WTC11 (cell line): ENCODE measurements around the gene DCAF17. TPM values are rescaled to one million over a fixed set of nuclear protein-coding genes. Genes with fewer than 3 reads are reported as not detected.
A peak's percentile ranks its signal among the peaks of the same experiment; 100 is the strongest.
"Not testable (repeated sequence)": the region's sequence is repeated elsewhere in the genome, so short reads cannot be mapped to it uniquely, and the experiment has no call there.

Source experiments
- ATAC-seq: fragments of 200-7000 bp; cut with Tn5 transposase; 2 replicates; pipeline ENCODE4 v1.10.0; 2021; ENCODE audit warnings: mild to moderate bottlenecking, moderate library complexity
- CTCF ChIA-PET: fragments of 300-600 bp; sonication (Branson Sonifier 250); formaldehyde crosslinking; loops from one replicate; lab custom pipeline; 2021; ENCODE audit warnings: antibody characterized with exemption; lab: Charles Lee
- POLR2A ChIA-PET: fragments of 350-600 bp; sonication (Branson Sonifier 250); formaldehyde crosslinking; loops from one replicate; lab custom pipeline; 2021; ENCODE audit warnings: antibody characterized with exemption; lab: Charles Lee
- DNase-seq: peaks from one replicate; pipeline ENCODE4 v3.0.0; 2021; ENCODE audit warnings: low spot score
- H3K27ac Mint-ChIP-seq: 2 replicates; pipeline ENCODE4 v1.8.0; 2021; ENCODE audit warnings: mixed read lengths
- H3K27me3 Mint-ChIP-seq: 2 replicates; pipeline ENCODE4 v1.8.0; 2021; ENCODE audit warnings: low read depth, mild to moderate bottlenecking, moderate library complexity, mixed read lengths
- H3K36me3 Mint-ChIP-seq: 2 replicates; pipeline ENCODE4 v1.8.0; 2021; ENCODE audit warnings: mixed read lengths
- H3K4me1 Mint-ChIP-seq: 2 replicates; pipeline ENCODE4 v1.8.0; 2022; ENCODE audit warnings: mixed read lengths
- H3K4me3 Mint-ChIP-seq: 2 replicates; pipeline ENCODE4 v1.8.0; 2021; ENCODE audit warnings: mild to moderate bottlenecking, moderate library complexity, mixed read lengths
- H3K9me3 Mint-ChIP-seq: 2 replicates; pipeline ENCODE4 v1.8.0; 2021; ENCODE audit warnings: mixed read lengths
- ATF1 ChIP-seq: sonication (generic); formaldehyde crosslinking; IDR thresholded peaks from 2 replicates; pipeline ENCODE4 v1.8.1; 2023; ENCODE audit warnings: mild to moderate bottlenecking, moderate library complexity, missing genetic modification reagents
- CREM ChIP-seq: sonication (generic); formaldehyde crosslinking; IDR thresholded peaks from 2 replicates; pipeline ENCODE4 v1.8.1; 2022; ENCODE audit warnings: mild to moderate bottlenecking, missing genetic modification reagents, moderate library complexity
- EMX1 ChIP-seq: fragments of 250-450 bp; sonication (Bioruptor Pico); IDR thresholded peaks from 2 replicates; pipeline ENCODE4 v1.8.0; 2021; ENCODE audit warnings: mild to moderate bottlenecking
- FOXJ3 ChIP-seq: sonication (generic); formaldehyde crosslinking; IDR thresholded peaks from 2 replicates; pipeline ENCODE4 v1.9.0; 2021; ENCODE audit warnings: missing genetic modification reagents, mild to moderate bottlenecking, borderline replicate concordance
- FOXP1 ChIP-seq: sonication (generic); formaldehyde crosslinking; IDR thresholded peaks from 2 replicates; pipeline ENCODE4 v1.8.0; 2022; ENCODE audit warnings: missing genetic modification reagents, mild to moderate bottlenecking, moderate library complexity, borderline replicate concordance
- GRHL2 ChIP-seq: fragments of 250-450 bp; sonication (Bioruptor Pico); IDR thresholded peaks from 2 replicates; pipeline ENCODE4 v1.8.0; 2022; ENCODE audit warnings: mild to moderate bottlenecking, moderate library complexity; ENCODE audit not compliant: insufficient replicate concordance, severe bottlenecking
- JUN ChIP-seq: sonication (generic); formaldehyde crosslinking; IDR thresholded peaks from 2 replicates; pipeline ENCODE4 v1.8.0; 2023; ENCODE audit warnings: mild to moderate bottlenecking, missing genetic modification reagents
- NFYB ChIP-seq: sonication (generic); formaldehyde crosslinking; conservative IDR thresholded peaks from 2 replicates; pipeline ENCODE4 v1.8.0; 2022; ENCODE audit warnings: low read depth, missing genetic modification reagents
- RORB ChIP-seq: fragments of 250-450 bp; sonication (Bioruptor Pico); IDR thresholded peaks from 2 replicates; pipeline ENCODE4 v1.9.0; 2021; ENCODE audit warnings: mild to moderate bottlenecking
- SMAD4 ChIP-seq: sonication (generic); formaldehyde crosslinking; IDR thresholded peaks from 2 replicates; pipeline ENCODE4 v1.8.0; 2022; ENCODE audit warnings: mild to moderate bottlenecking, missing genetic modification reagents
- ZNF121 ChIP-seq: sonication (generic); formaldehyde crosslinking; IDR thresholded peaks from 2 replicates; pipeline ENCODE4 v1.8.0; 2023; ENCODE audit warnings: missing genetic modification reagents
- ZNF232 ChIP-seq: sonication (generic); formaldehyde crosslinking; IDR thresholded peaks from 2 replicates; pipeline ENCODE4 v1.8.0; 2022; ENCODE audit warnings: mild to moderate bottlenecking, missing genetic modification reagents
- ZNF416 ChIP-seq: fragments of 250-450 bp; sonication (Bioruptor Pico); IDR thresholded peaks from 2 replicates; pipeline ENCODE4 v1.9.0; 2021; ENCODE audit warnings: mild to moderate bottlenecking, inconsistent platforms
- ZNF671 ChIP-seq: fragments of 250-450 bp; sonication (Bioruptor Pico); IDR thresholded peaks from 2 replicates; pipeline ENCODE4 v1.8.0; 2021; ENCODE audit warnings: mild to moderate bottlenecking
- total RNA-seq: library from RNA; stranded (reverse); gene quantifications from 3 replicates; pipeline ENCODE4 v1.2.3, GENCODE V29; 2021
- TF ChIP-seq, protein P1 (sequence below): sonication (generic); formaldehyde crosslinking; IDR thresholded peaks from 2 replicates; pipeline ENCODE4 v1.8.0; 2022; ENCODE audit warnings: mild to moderate bottlenecking, missing genetic modification reagents
- TF ChIP-seq, protein P2 (sequence below): sonication (generic); formaldehyde crosslinking; IDR thresholded peaks from 2 replicates; pipeline ENCODE4 v1.8.1; 2022; ENCODE audit warnings: low read depth, mild to moderate bottlenecking, moderate library complexity, missing genetic modification reagents, borderline replicate concordance
- TF ChIP-seq, protein P3 (sequence below): sonication (generic); formaldehyde crosslinking; IDR thresholded peaks from 2 replicates; pipeline ENCODE4 v1.8.0; 2022; ENCODE audit warnings: missing genetic modification reagents
- TF ChIP-seq, protein P4 (sequence below): fragments of 200-600 bp; IDR thresholded peaks from 2 replicates; pipeline ENCODE4 v1.8.0; 2022; ENCODE audit warnings: antibody characterized with exemption

DCAF17 gene
- total RNA-seq, 1 experiment from 2014 or later: 27.2 TPM

DNA sequence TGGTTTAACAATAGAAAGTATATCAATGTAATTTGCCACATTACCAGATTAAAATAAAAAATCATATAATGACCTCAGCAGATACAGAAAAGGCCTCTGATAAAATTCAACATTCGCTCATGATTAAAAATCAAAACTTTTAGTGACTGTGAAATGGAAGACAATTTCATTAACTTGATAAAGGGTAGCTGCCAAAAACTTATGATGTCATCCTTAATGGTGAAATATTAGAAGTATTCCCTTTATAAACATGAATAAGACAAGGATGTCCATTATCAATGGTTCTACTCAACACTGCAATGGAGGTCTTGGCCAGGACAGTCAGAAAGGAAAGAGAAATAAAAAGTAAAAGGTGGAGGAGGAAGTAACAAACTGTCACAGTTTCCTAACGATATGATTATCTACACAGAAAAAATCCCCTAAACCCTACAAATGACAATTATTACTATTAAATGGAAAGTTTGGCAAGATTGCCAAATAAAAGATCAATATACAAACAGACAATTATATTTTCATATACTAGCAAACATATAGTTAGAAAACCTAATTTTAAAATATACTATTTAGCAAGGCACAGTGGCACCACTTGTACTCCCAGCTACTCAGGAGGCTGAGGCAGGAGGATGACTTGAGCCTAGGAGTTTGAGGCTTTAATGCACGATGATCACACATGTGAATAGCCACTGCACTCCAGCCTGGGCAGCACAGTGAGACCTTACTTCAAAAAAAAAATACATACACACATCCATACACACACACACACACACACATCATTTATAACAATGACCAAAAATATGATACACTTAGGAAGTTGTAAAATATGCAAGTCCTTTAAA is 13.1 kb upstream of the DCAF17 start:
- peaks cover 4% of the 10 kb centered on the region; the same call in 1 of the 2 replicates for H3K27me3 Mint-ChIP-seq
- peaks cover 53% of the 10 kb centered on the region for H3K36me3 Mint-ChIP-seq
- no peak for ATAC-seq
- H3K4me1 Mint-ChIP-seq: peaks cover 11% of the 10 kb centered on the region
- ChIA-PET POLR2A (interaction anchor here (0.6 kb wide), 1 partner anchor 444 kb away, joined by 3 read pairs; no protein-coding TSS in a partner anchor), CTCF (interaction anchor here (0.8 kb wide), 1 partner anchor 32 kb away, joined by 9 read pairs; no protein-coding TSS in a partner anchor)
- no peak for DNase-seq
- no peak overlapping the region for H3K27ac Mint-ChIP-seq
- TF ChIP-seq FOXP1 (CRISPR knock-in tag): no peak
- no peak for TF ChIP-seq EMX1 (CRISPR knock-in tag)
- peak; percentile 65; the same call in 1 of the 2 replicates for TF ChIP-seq ZNF121 (CRISPR knock-in tag)
- no peak overlapping the region for H3K4me3 Mint-ChIP-seq
- H3K9me3 Mint-ChIP-seq: peaks cover 43% of the 10 kb centered on the region

DNA sequence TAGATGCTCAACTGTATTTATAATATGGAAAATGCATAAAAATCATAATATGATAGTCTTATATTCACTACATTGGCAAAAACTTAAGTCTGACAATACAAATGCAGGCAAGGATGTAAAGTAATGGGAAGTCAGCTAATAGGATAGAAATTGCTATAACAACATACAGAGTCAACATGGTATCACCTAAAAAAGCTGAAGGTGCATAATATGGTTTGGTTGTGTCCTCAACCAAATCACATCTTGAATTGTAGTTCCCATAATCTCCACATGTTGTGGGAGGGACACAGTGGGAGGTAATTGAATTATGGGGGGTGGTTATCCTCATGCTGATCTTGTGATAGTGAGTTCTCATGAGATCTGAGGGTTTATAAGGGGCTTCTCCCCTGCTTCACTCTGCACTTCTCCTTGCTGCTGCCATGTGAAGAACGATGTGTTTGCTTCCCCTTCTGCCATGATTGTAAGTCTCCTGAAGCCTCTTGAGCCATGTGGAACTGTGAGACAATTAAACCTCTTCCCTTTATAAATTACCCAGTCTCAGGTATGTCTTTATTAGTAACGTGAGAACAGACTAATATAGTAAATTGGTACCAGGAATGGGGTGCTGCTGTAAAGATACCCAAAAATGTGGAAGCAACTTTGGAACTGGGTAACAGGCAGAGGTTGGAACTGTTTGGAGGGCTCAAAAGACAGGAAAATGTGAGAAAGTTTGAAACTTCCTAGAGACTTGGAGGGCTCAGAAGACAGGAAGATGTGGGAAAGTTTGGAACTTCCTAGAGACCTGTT is 11.1 kb upstream of the DCAF17 start:
- peaks cover 66% of the 10 kb centered on the region for H3K36me3 Mint-ChIP-seq
- H3K27ac Mint-ChIP-seq, ATAC-seq, CTCF ChIA-PET, POLR2A ChIA-PET, H3K4me1 Mint-ChIP-seq, DNase-seq, H3K27me3 Mint-ChIP-seq, H3K4me3 Mint-ChIP-seq: not testable (repeated sequence)
- H3K9me3 Mint-ChIP-seq: peaks cover 53% of the 10 kb centered on the region

DNA sequence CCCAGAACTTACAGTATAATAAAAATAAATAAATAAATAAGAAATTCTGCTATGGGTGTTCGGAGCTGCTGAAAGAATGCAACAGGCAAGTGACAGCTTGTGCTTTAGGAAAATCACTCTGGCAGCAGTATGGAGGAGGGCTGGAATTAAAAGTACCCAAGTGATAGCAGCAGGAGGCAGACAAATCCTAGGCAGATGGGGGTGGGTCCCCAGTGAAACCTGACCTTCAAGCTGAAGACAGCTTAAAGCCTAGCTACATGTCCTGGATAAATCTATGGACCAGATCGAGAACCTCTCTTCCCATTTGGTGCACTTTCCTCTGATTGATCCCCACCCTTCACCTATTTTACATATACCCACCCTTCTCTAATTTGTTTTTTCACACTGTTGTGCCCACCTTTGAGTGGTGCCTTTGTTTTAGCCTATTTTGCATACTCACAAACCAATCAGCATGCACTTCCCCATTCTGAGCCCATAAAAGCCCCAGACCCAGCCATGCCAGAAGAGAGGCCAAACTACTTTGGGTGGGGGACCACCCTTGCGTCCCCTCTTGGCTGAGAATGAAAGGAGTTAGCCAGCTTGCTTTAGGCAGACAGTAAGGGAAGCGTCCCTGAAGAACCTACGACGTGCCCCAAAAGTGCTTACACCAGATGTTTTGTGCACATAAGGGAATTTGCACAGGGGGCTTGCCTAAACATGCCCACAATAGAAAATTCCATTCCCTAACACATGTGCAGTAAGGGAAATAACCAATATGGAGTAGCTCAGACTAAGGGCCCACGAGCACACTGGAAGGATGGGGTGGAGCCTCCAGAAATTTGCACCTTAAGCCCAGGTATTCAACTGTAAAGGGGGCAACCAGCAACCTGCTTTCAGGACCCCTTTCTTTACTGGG is 3.3 kb upstream of the DCAF17 start:
- no peak for TF ChIP-seq ZNF232 (CRISPR knock-in tag)
- TF ChIP-seq CREM (CRISPR knock-in tag): no peak
- TF ChIP-seq, protein P1, sequence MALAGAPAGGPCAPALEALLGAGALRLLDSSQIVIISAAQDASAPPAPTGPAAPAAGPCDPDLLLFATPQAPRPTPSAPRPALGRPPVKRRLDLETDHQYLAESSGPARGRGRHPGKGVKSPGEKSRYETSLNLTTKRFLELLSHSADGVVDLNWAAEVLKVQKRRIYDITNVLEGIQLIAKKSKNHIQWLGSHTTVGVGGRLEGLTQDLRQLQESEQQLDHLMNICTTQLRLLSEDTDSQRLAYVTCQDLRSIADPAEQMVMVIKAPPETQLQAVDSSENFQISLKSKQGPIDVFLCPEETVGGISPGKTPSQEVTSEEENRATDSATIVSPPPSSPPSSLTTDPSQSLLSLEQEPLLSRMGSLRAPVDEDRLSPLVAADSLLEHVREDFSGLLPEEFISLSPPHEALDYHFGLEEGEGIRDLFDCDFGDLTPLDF (CRISPR knock-in tag): no peak
- TF ChIP-seq FOXJ3 (CRISPR knock-in tag): no peak
- TF ChIP-seq SMAD4 (CRISPR knock-in tag): no peak
- no peak for TF ChIP-seq ZNF671
- TF ChIP-seq, protein P2, sequence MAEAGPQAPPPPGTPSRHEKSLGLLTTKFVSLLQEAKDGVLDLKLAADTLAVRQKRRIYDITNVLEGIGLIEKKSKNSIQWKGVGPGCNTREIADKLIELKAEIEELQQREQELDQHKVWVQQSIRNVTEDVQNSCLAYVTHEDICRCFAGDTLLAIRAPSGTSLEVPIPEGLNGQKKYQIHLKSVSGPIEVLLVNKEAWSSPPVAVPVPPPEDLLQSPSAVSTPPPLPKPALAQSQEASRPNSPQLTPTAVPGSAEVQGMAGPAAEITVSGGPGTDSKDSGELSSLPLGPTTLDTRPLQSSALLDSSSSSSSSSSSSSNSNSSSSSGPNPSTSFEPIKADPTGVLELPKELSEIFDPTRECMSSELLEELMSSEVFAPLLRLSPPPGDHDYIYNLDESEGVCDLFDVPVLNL (CRISPR knock-in tag): no peak
- TF ChIP-seq, protein P3, sequence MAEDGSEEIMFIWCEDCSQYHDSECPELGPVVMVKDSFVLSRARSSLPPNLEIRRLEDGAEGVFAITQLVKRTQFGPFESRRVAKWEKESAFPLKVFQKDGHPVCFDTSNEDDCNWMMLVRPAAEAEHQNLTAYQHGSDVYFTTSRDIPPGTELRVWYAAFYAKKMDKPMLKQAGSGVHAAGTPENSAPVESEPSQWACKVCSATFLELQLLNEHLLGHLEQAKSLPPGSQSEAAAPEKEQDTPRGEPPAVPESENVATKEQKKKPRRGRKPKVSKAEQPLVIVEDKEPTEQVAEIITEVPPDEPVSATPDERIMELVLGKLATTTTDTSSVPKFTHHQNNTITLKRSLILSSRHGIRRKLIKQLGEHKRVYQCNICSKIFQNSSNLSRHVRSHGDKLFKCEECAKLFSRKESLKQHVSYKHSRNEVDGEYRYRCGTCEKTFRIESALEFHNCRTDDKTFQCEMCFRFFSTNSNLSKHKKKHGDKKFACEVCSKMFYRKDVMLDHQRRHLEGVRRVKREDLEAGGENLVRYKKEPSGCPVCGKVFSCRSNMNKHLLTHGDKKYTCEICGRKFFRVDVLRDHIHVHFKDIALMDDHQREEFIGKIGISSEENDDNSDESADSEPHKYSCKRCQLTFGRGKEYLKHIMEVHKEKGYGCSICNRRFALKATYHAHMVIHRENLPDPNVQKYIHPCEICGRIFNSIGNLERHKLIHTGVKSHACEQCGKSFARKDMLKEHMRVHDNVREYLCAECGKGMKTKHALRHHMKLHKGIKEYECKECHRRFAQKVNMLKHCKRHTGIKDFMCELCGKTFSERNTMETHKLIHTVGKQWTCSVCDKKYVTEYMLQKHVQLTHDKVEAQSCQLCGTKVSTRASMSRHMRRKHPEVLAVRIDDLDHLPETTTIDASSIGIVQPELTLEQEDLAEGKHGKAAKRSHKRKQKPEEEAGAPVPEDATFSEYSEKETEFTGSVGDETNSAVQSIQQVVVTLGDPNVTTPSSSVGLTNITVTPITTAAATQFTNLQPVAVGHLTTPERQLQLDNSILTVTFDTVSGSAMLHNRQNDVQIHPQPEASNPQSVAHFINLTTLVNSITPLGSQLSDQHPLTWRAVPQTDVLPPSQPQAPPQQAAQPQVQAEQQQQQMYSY (CRISPR knock-in tag): no peak
- TF ChIP-seq JUN (CRISPR knock-in tag): no peak
- TF ChIP-seq RORB (CRISPR knock-in tag): no peak
- TF ChIP-seq NFYB (CRISPR knock-in tag): no peak
- TF ChIP-seq ATF1 (CRISPR knock-in tag): no peak
- TF ChIP-seq, protein P4, sequence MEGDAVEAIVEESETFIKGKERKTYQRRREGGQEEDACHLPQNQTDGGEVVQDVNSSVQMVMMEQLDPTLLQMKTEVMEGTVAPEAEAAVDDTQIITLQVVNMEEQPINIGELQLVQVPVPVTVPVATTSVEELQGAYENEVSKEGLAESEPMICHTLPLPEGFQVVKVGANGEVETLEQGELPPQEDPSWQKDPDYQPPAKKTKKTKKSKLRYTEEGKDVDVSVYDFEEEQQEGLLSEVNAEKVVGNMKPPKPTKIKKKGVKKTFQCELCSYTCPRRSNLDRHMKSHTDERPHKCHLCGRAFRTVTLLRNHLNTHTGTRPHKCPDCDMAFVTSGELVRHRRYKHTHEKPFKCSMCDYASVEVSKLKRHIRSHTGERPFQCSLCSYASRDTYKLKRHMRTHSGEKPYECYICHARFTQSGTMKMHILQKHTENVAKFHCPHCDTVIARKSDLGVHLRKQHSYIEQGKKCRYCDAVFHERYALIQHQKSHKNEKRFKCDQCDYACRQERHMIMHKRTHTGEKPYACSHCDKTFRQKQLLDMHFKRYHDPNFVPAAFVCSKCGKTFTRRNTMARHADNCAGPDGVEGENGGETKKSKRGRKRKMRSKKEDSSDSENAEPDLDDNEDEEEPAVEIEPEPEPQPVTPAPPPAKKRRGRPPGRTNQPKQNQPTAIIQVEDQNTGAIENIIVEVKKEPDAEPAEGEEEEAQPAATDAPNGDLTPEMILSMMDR: no peak
- no peak for TF ChIP-seq GRHL2
- TF ChIP-seq ZNF416 (CRISPR knock-in tag): no peak
- Mint-ChIP-seq H3K4me1 (peaks cover 49% of the 10 kb centered on the region), H3K36me3 (peaks cover 25% of the 10 kb centered on the region), H3K4me3 (peak overlapping the region; percentile 10), H3K27me3 (no peaks in the 10 kb centered on the region), H3K27ac (peak overlapping the region; percentile 74), H3K9me3 (peaks cover 11% of the 10 kb centered on the region)
- ATAC-seq (no peak), DNase-seq (no peak)
- CTCF ChIA-PET: interaction anchor here (0.8 to 2.6 kb wide), 4 partner anchors 14 to 457 kb away, joined by 3 to 21 read pairs (median 6); no protein-coding TSS in a partner anchor
- POLR2A ChIA-PET: interaction anchor here (0.5 kb wide), 1 partner anchor 100 kb away, joined by 3 read pairs; no protein-coding TSS in a partner anchor
